ENCODE results near the gene NUP214. TPM values are rescaled to one million over a fixed set of nuclear protein-coding genes. Genes with fewer than 3 reads are reported as not detected.

The NUP214 gene
- polyA plus RNA-seq, 1 of the 3 experiments (the other 2 are of a cell fraction) = 8.0 TPM

GRCh38 chr9:131197160-131197911 lies 72.0 kb downstream of the NUP214 start:
- Histone ChIP-seq H3K9ac (no peak overlapping the region), H2AFZ (ENCODE audit: low read depth) (no peak overlapping the region), H4K20me1 (ENCODE audit: insufficient read depth) (no peaks in the 10 kb centered on the region), H3K36me3 (replicated peaks in 1 of 2; ENCODE audit: control insufficient read depth in 1 of 2, insufficient read depth in 2 of 2, low read length in 1 of 2) (peaks cover 59 to 61% of the 10 kb centered on the region in 2 experiments), H3K4me3 (ENCODE audit: low read depth in 2 of 2, low read length in 1 of 2) (no peak overlapping the region), H3K27ac (ENCODE audit: low read depth in 2 of 2, low read length in 1 of 2) (no peak overlapping the region), H3K9me3 (no peaks in the 10 kb centered on the region), H3K27me3 (ENCODE audit: insufficient read depth) (no peaks in the 10 kb centered on the region), H3K4me1 (ENCODE audit: control insufficient read depth in 1 of 2, insufficient read depth in 2 of 2, low read depth in 1 of 2, low read length in 1 of 2) (no peaks in the 10 kb centered on the region), H3K79me2 (ENCODE audit: insufficient read depth) (no peaks in the 10 kb centered on the region; the same call in 1 of the 2 replicates), H3K9me2 (no peaks in the 10 kb centered on the region), H3F3A (replicated peaks; ENCODE audit: insufficient read depth) (no peaks in the 10 kb centered on the region), H3K4me2 (no peak overlapping the region)
- DNase-seq = no peak
- CTCF ChIA-PET = interaction anchor here (0.9 to 6.1 kb wide), 3 partner anchors 18 to 139 kb away, joined by 3 to 28 read pairs (median 3); partner anchors contain the start of gene PLPP7
- TF ChIP-seq MXI1 (IDR thresholded peaks at IDR 0.05; ENCODE audit: low read depth, low read length) (no peak), SMC3 (IDR thresholded peaks at IDR 0.05; ENCODE audit: low read depth, low read length) (no peak), GABPA (IDR thresholded peaks at IDR 0.05; ENCODE audit: low read depth) (no peak), CHD2 (IDR thresholded peaks at IDR 0.05; ENCODE audit: low read length, partially characterized antibody) (no peak), FOXJ3 (CRISPR knock-in tag; IDR thresholded peaks at IDR 0.05) (no peak), RXRA (IDR thresholded peaks at IDR 0.05; ENCODE audit: borderline replicate concordance, low read depth) (no peak), TCF12 (IDR thresholded peaks at IDR 0.05) (no peak), EZH2phosphoT487 (IDR thresholded peaks at IDR 0.05; ENCODE audit: borderline replicate concordance, low read depth) (no peak)
- POLR2A ChIA-PET = no interaction called here
- WGBS (ENCODE audit: low lambda C conversion rate) = 89% methylated on average over 10 of the region's 11 CpGs

- H3K36me3 ChIP-seq (replicated peaks in 1 of 2; ENCODE audit: control insufficient read depth in 1 of 2, insufficient read depth in 2 of 2, low read length in 1 of 2) = peaks cover 57 to 59% of the 10 kb centered on the region in 2 experiments
- ChIA-PET POLR2A (no interaction called here), CTCF (interaction anchor here (0.9 to 6.1 kb wide), 2 partner anchors 18 to 138 kb away, joined by 3 to 28 read pairs; no protein-coding TSS in a partner anchor)
Observed at GRCh38 chr9:131198041-131198715, 72.8 kb downstream of the NUP214 start.

More at GRCh38 chr9:131198041-131198715, 72.8 kb downstream of the NUP214 start:
- H4K20me1 ChIP-seq (ENCODE audit: insufficient read depth) = no peaks in the 10 kb centered on the region
- H2AFZ ChIP-seq (ENCODE audit: low read depth) = no peak overlapping the region
- H3K9me3 ChIP-seq = no peaks in the 10 kb centered on the region
- H3F3A ChIP-seq (replicated peaks; ENCODE audit: insufficient read depth) = no peaks in the 10 kb centered on the region
- no peak for TF ChIP-seq CTCF (IDR thresholded peaks at IDR 0.05)
- TF ChIP-seq CHD2 (IDR thresholded peaks at IDR 0.05; ENCODE audit: low read length, partially characterized antibody) = no peak
- no peak overlapping the region for H3K27ac ChIP-seq (ENCODE audit: low read depth in 2 of 2, low read length in 1 of 2)
- H3K4me1 ChIP-seq (ENCODE audit: control insufficient read depth in 1 of 2, insufficient read depth in 2 of 2, low read depth in 1 of 2, low read length in 1 of 2) = no peaks in the 10 kb centered on the region
- H3K27me3 ChIP-seq (ENCODE audit: insufficient read depth) = no peaks in the 10 kb centered on the region
- WGBS (ENCODE audit: low lambda C conversion rate) = 88% methylated on average over 10 of the region's 15 CpGs
- H3K79me2 ChIP-seq (ENCODE audit: insufficient read depth) = no peaks in the 10 kb centered on the region; the same call in 1 of the 2 replicates
- no peak overlapping the region for H3K4me3 ChIP-seq (ENCODE audit: low read depth in 2 of 2, low read length in 1 of 2)
- no peaks in the 10 kb centered on the region for H3K9me2 ChIP-seq
- H3K4me2 ChIP-seq = no peak overlapping the region
- no peak overlapping the region for H3K9ac ChIP-seq
- no peak for DNase-seq

All from SK-N-SH (cell line).